HFF-Myc (cell line): ENCODE measurements around the gene ST7.

ENCODE experiments used
- DNase-seq: peaks from one replicate; pipeline ENCODE4 v3.0.0-alpha.2; 2011; ENCODE audit warnings: low read depth; ENCODE audit errors: extremely low read depth
- H3K4me3 ChIP-seq: replicated peaks from 2 replicates; pipeline ENCODE4 v1.5.1; 2011; ENCODE audit warnings: low read depth, mild to moderate bottlenecking, control low read depth, low read length
- TF ChIP-seq, protein P1 (sequence below): IDR thresholded peaks from 2 replicates; pipeline ENCODE4 v1.5.1; 2012; ENCODE audit warnings: mild to moderate bottlenecking, low read depth, low read length, control low read depth; ENCODE audit errors: missing control alignments

Gene ST7

DNA sequence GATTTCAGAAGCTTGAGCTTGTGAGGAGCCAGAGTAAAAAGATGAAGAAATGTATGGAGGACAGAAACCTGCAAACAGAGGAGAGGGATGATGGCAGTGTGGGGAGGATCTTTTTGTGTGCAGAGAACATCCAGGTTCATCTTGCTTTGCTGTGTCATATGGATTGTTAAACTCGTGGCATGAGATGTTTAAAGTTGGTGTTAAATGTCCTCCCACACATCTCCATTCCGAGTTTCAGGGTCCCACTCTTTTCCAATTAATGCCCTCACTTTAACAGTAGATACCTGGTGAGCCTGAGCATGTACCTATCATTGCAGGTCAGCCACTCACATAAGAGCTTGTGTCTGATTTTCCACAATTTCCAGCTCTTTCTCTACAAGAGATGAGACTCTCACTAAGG is 147.7 kb downstream of the ST7 start:
- no peak overlapping the region for H3K4me3 ChIP-seq
- no peak for DNase-seq
- TF ChIP-seq, protein P1, sequence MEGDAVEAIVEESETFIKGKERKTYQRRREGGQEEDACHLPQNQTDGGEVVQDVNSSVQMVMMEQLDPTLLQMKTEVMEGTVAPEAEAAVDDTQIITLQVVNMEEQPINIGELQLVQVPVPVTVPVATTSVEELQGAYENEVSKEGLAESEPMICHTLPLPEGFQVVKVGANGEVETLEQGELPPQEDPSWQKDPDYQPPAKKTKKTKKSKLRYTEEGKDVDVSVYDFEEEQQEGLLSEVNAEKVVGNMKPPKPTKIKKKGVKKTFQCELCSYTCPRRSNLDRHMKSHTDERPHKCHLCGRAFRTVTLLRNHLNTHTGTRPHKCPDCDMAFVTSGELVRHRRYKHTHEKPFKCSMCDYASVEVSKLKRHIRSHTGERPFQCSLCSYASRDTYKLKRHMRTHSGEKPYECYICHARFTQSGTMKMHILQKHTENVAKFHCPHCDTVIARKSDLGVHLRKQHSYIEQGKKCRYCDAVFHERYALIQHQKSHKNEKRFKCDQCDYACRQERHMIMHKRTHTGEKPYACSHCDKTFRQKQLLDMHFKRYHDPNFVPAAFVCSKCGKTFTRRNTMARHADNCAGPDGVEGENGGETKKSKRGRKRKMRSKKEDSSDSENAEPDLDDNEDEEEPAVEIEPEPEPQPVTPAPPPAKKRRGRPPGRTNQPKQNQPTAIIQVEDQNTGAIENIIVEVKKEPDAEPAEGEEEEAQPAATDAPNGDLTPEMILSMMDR: no peak

DNA sequence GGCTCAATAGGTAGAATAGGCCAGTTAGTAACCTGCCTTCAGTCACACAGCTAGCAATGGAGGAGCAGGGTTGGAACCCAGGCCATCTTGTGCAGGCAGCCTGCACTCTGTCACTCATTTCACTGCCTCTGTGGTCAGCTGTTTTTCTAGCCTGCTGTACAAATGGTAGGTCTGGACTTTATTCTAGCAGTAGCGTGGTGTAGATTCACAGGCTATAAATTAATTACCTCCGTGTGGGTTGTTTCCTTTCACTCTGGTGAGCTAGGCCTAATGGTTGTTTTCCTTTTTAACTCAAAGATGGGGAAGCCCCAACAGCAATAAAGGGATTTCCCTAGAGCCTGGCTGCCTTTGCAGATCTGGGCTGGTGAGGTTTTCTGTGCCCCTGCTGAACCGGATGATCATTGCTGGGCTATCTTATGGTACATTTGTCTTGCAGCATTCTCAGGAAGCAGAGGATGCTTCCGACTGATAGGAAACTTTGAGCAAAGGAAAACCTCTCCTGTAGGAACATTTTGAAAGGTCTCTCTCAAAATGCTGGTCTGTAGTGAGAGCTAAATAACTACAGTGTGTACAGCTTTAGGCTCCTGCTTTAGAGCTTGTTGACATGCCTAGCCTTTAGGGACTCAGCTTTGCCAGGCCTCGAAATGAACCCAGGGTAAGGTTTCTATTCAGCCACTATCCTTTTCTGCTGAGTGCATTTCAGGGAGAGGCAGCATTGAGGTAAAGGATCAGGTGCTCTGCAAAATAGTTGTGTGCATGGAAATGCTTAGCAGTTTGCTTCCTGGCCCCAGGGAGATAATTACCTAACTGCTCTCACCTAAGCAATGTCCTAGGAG is 157.4 kb downstream of the ST7 start:
- TF ChIP-seq, protein P1: no peak
- no peak overlapping the region for H3K4me3 ChIP-seq
- no peak for DNase-seq

DNA sequence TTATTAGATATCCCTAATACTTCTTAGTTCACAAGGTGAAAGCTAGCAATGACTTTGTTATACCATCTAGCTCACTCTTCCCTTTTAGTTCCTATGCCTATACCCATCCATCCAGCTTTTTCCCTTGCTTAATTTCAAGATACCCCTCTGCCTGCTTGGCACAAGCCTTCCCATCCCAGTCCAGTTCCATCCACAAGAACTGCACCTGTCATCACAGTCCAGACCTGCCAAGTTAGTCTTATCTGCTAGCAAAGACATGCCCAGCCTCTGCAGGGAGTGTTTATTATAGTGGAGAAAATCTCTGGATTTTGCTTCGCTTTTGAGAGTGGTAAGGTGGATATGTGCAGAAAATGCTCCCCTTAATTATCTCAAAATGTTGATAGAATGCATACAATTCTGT is 158.2 kb downstream of the ST7 start:
- no peak for DNase-seq
- no peak overlapping the region for H3K4me3 ChIP-seq

DNA sequence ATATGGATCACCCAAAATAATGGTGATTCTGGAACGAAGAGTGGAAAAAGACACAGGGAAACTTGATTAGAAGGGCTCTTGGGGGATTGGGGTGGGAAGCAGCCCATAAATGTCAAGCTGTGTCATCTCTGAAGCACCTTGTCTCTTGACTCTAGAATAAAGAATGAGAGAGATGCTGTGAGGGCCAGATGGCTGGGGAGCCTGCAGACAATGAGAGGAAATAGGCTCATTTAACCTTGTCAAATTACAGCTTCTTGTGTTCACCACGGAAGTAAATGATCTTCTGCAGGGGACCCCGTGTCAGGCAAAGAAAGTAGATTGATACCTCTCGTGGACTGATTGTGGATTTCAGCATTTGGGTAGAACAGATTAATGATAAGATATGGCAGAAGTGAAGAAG is 159.3 kb downstream of the ST7 start:
- TF ChIP-seq, protein P1: no peak
- DNase-seq: no peak
- no peak overlapping the region for H3K4me3 ChIP-seq

More for the DNA sequence above, 158.2 kb downstream of the ST7 start:
- TF ChIP-seq, protein P1: no peak

GRCh38 chr7:117113871-117114270 is 160.6 kb downstream of the ST7 start:
- TF ChIP-seq, protein P1: no peak
- DNase-seq: no peak
- no peak overlapping the region for H3K4me3 ChIP-seq

DNA sequence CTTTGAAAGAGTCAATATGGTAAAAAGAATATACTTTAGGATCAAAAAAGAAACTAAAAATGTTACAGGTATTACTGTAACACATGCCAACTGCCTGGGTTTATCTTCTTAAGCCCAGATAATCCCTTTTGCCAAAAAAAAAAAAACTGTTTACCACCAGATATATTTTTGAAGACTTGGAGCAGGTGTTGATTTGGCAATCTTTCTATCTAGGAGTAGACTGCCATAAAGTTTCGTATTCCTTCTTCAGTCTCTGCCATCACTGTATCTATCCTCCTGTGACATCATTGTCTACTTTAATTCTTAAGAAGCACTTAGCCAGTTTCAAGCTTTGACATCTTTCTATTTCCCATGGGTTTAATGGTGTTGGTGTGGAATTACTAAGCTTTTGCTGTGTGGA is 161.0 kb downstream of the ST7 start:
- TF ChIP-seq, protein P1: no peak
- no peak overlapping the region for H3K4me3 ChIP-seq
- no peak for DNase-seq
